ENCODE results near the gene DDI2.
"Not testable (repeated sequence)": the region's sequence is repeated elsewhere in the genome, so short reads cannot be mapped to it uniquely, and the experiment has no call there.

Gene DDI2

DNA sequence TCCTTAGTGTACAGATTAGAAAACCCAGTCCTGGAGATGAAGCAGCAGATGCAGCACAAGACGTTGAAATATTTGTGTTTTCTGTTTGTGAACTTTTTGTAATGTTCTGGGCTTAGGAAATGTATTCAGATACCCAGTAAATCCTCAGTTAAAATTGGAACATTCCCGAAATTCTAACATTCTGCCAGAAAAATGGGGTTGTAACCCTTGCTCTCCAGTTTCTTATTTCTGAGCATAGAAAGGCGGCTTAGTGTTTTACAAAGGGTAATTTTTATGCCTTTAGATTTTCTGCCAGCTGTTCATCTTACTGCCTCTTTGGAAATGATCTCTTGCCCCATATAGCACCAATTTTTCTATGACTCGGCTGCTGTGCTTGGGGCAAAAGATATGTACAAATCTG lies 20.6 kb downstream of the DDI2 start:
- no peak for DNase-seq

DNA sequence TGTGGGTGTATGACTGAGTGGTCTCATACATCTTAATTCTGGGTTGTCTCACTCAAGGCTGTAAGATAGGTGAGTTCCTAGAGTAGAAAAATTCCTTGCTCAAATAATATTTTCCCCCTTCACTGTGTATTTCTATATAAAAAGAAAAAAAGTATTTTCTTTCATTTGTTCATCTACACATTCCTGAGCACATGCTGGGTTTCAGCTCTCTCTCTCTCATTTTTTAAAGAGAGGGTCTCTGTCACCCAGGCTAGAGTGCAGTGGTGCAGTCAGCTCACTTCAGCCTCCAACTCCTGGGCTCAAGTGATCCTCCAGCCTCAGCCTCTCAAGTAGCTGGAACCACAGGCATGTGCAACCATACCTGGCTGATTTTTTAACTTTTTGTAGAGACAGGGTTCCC lies 22.0 kb downstream of the DDI2 start:
- no peak for DNase-seq

DNA sequence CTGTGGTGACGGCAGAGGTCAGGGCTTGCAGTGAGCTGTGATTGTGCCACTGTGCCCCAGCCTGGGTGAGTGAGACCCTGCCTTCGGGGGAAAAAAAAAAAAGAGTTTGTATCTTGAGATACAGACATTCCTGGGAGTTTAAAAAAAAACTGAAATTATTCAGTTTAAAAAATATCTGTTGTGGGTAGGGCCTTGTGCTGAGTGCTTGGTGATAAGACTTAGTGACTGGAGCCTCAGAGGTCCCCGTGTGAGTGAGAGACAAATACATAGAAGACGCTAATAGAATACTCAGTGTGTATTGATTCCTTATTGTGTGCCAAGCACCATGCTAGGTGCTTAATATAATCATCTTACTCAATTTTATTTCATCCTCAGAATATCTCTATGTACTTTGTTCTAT lies 22.7 kb downstream of the DDI2 start:
- DNase-seq, result no peak

DNA sequence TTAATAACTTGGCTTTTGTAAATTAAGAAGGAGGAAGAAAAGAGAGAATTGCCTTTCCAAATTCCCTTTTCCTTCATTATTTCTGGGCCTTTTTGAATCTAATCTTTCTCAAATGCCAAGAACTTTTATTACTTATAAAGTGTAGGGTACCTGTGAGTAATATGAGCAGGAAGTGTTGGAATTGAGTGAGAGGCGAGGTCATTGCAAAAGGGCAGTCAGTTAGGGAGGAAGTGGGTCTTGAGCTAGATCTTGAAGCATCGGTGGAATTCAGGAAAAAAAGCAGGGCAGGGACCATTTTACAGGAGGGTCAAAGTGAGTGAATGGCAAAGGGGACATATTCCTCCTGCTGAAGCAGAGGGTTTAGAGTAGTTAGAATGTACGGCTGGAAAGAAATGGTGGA lies 23.4 kb downstream of the DDI2 start:
- DNase-seq, result no peak

DNA sequence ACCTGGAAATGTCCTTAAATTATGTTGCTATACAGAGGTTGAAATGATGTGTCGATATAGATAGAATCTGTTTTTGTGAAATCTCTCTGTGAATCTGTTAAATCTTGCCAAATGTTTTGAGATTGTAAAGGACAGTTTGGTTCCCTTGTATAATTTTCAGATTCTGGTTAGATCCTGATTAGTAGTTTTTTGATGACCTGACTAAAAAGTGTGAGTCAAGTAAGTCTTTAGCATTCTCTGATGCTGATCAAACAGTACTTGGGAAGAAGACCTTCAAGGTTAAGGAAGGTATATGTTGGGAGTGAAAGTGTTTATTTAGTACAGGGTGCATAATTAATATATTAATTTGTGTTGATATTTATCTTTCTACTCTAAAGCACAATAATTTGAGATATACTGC lies 32.7 kb downstream of the DDI2 start:
- no peak for DNase-seq

DNA sequence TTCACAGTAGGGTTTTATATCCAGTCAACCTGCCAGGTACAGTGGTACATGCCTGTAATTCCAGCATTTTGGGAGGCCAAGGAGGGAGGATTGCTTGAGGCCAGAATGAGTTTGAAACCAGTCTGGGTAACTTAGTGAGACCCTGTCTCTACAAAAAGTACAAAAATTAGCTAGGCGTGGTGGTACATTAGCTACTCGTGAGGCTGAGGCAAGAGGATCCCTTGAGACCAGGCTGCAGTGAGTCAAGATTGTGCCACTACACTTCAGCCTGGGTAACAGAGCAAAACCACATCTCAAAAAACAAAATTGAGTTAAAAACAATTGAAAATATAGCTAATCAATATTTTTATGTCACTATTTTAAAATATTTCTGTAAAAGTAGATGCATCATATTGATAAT lies 33.2 kb downstream of the DDI2 start:
- no peak for DNase-seq

DNA sequence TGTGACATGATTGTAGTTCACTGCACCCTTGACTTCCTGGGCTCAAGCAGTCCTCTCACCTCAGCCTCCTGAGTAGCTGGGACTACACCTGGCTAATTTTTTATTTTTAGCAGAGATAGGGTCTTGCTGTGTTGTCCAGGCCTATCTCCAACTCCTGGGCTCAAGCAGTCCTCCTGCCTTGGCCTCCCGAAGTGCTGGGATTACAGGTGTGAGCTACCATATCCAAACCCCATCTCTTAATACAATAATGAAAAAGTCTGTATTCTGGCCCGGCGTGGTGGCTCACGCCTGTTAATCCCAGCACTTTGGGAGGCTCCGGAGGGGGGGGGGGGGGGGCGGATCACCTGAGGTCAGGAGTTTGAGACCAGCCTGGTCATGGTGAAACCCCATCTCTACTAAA lies 34.9 kb downstream of the DDI2 start:
- not testable (repeated sequence) for DNase-seq

DNA sequence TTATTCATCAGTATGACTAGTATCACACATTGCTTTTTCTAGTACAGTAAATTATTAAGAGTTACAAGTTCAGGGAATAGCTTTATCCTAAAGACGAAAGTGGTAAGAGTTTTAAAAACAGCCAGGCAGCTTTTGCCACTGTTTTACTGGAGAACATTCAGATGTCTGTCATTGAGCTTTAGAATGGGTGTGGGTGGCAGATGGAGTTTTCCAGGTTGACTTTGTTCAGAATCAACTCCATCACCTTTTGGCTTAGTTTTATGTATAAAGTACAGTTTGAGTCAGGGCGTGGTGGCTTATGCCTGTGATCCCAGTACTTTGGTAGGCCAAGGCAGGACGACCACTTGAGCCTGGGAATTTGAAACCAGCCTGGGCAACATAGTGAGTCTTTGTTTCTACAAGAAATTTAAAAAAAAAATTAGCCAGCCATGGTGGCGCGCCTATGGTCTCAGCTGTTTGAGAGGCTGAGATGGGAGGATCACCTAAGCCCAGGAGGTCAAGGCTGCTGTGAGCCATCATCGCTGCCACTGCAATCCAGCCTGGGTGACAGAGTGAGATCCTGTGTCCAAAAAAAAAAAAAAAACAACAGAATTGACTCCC lies 36.9 kb downstream of the DDI2 start:
- DNase-seq, result no peak

DNA sequence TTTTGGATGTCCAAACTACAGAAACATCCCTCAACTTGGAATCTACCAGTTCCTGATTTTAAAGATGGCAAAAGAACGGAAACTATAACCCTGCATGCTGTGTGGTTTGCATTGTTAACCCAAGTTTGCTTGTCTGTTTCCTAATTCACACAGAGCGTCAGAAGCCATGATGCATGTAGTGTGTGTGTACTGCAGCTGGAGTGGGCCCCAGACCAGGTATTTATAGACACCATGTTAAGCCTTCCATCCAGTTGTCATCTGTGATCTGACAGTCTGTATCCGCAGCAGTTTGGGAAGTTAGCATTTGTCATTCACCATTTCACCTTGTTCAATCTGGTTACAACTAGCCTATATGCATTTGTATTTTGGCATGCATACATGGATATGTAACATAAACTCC lies 39.2 kb downstream of the DDI2 start:
- DNase-seq, result no peak

DNA sequence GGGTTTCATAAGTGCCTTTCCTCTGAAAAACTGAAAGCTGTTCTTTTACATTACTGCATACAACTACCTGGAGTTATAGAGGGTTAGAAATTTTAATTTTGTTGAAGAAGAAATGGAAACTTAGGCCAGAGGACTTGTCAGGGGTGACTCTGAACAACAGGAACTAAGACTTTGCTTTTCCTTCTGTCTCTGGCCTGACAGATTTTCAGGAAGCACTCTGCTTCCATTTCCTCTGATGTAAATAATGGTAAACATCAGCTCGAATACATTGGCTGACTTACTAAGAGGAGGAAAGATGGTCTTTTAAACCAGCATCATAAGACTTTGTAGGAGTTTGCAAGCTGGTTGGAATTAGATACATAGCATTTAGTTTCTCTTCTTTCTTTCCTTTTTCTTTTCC lies 39.8 kb downstream of the DDI2 start:
- DNase-seq, result no peak

DNA sequence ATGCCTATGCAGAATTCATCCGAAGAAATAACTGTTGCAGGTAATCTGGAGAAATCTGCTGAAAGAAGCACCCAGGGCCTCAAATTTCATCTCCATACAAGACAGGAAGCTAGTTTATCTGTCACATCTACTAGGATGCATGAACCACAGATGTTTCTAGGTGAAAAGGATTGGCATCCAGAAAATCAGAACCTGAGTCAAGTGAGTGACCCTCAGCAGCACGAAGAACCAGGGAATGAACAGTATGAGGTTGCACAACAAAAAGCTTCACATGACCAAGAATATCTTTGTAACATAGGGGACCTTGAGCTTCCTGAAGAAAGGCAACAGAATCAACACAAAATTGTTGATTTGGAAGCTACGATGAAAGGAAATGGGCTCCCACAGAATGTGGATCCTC lies 42.9 kb downstream of the DDI2 start:
- DNase-seq, result no peak

DNA sequence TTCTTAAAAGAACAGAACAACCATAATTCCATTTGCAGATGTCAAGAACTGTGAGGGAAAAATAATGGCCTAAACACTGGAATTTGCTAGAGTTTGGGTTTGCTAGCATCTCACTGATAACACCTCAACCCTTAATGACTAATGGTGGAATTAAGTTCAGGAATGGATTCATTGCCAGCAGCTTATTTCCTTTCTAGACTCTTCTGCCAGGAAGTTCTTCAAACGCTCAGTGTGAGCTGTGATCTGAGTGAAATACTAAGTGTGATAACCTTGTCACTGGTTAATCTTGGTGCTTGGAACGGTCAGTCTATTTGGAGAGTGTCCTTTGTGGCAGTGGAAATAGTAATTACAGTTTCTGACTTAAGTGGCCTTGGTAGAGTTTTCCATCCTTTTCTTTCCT lies 45.2 kb downstream of the DDI2 start:
- DNase-seq, result no peak

DNA sequence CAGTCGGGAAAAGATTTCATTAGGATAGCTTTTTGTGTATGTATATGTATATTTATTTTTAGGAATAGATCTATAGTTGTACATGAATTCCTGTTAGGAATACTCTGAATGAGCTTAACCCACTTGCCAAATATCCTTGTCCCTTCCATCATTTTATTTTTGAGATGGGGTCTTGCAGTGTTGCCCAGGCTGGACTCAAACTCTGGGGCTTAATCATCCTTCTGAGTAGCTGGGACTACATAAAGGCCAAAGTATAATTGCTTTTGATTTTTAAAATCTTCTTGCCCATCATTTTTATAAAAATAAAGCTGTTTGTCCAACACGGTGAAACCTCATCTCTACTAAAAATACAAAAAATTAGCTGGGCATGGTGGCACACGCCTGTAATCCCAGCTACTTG lies 46.7 kb downstream of the DDI2 start:
- no peak for DNase-seq

DNA sequence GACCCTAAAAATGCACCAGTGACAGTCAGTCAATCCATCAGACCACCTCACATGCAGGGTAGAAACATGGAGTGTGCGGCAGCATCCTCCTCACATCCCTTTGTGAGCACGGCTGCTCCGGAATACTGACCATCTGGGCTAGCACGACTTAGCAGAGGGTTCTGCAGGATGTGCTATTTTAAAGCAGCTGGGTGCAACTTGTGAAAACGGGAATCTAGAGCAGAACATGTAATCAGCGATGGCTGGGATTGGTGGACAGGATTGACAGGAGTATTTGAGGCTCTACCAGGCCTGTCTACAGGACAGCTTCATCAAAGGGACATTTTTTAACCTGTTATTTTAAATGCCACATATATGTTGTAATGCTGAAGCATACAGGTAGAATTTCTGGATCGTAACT lies 50.1 kb downstream of the DDI2 start:
- no peak for DNase-seq

DNA sequence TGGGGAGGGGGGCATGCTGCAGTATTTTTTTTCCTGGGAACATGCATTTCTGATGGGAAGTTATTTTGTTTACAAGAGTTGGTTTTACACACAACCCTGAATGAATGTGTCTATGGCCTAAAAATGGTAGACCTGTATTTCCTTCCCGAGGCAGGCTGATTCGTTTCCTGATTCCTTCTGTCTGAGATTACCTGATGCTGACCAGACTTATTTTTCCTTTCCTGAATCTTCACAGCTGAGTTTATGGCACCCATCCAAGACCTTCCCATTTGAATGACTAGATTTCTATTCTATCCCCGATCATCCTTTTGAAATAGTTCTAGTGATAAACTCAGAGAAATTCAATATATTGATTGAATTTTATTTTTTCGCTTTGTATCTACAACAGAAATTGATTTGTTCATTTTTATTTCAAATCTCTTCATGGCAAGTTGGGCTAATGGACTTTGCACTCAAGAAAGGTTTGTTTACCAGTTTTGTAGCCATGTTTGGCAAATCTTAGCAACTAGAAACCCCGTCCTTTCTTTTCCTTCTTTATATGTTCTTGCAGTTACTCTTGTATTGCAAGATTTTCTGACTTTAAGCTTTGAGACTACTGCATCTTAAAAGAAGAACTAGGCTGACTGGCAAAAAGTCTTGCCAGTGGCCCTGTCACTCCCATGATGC lies 51.0 kb downstream of the DDI2 start:
- no peak for DNase-seq

DNA sequence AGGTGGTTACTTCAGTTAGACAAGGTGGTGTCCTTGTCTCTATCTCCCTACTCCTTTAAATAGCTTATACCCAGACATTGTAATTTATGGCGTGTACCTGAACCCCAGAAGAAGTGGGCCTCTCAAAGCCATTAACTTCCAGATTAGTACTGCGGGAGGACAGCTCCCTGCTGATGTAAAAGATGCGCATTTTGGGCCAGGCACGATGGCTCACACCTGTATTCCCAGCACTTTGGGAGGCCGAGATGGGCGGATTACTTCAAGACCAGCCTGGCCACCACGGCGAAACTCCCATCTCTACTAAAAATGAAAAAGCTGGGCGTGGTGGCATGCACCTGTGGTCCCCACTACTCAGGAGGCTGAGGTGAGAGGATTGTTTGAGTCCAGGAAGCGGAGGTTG lies 51.8 kb downstream of the DDI2 start:
- DNase-seq, result no peak

DNA sequence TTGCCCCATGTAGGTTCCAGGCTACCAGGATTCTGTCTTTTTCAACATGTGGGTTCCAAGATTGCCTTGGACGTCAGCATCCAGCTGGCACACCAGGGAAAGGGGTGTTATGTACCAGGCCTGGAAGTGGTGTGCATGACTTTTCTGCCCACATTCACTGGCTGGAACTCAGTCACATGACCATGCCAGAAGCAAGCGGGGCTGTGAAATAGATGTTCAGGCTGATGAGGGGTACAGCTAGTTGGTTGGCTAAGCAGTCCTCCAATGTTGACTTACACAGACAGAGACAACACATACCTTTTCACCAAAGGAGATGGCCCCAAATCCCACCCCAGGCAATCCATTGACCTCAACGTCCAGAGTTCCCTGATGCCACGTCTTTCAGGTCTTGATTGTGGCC lies 52.6 kb downstream of the DDI2 start:
- no peak for DNase-seq

DNA sequence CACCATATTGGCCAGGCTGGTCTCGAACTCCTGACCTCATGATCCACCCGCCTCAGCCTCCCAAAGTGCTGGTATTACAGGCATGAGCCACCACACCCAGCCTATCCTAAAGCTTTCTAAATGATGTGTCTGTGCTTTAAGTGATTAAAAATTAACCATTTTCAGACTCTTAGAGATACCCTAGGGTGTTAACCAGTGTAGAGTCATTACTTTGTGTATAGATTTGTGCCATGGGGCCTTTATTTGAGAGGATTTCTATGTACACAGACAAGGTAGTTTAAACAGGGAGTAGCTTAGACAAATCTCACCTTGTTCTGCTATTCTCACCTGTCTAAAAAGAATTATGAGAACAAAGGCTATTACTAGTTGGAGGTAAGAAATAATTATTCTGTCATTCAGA lies 54.2 kb downstream of the DDI2 start:
- DNase-seq, result no peak

DNA sequence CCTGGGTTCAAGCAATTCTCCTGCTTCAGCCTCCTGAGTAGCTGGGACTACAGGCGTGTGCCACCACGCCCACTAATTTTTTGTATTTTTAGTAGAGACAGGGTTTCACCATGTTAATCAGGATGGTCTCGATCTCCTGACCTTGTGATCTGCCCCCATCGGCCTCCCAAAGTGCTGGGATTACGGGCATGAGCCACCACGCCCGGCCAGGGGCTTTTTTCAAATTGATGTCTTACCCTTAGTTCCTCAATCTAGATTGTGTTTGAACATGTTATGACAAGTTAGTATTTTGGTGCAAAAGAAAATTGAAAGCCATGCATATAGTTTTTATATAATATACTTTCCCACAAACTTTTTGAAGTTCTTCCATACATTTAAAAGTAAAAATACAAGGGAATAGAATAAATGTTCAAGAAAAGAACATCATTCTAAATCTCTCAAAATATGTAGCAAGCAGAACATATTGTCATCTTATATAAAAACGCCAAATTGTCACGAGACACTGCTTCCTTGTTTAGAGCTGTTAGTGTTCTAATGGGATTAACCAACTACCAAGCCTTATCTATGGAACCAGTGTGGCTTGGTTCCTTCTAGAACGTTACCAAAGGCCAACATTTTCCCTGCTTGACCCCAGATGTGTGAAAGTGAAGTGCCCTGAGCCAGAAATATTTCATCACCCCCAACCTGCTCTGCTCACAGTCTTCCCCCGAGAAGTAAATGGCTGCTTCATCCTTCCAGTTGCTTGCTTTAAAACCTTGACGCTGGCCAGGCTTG lies 57.3 kb downstream of the DDI2 start:
- DNase-seq, result no peak

DNA sequence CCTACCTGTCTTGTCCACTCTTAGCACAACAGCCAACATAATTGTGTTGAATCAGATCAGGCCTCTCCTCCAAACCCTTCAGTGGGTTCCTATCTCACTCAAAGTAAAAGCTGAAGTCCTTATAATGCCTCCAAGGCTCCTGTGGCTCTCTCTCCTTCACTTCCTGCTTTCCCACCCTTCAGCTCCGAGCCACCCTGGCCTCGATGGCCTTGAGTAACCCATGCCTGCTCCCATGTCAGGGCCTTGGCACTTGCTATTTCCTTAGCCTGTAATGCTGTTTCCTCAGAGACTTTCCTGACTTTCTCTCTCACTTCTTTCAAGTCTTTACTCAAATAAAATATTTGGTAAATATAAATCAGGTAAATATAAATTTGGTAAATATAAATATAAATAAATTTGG lies 58.8 kb downstream of the DDI2 start:
- DNase-seq, result no peak

DNA sequence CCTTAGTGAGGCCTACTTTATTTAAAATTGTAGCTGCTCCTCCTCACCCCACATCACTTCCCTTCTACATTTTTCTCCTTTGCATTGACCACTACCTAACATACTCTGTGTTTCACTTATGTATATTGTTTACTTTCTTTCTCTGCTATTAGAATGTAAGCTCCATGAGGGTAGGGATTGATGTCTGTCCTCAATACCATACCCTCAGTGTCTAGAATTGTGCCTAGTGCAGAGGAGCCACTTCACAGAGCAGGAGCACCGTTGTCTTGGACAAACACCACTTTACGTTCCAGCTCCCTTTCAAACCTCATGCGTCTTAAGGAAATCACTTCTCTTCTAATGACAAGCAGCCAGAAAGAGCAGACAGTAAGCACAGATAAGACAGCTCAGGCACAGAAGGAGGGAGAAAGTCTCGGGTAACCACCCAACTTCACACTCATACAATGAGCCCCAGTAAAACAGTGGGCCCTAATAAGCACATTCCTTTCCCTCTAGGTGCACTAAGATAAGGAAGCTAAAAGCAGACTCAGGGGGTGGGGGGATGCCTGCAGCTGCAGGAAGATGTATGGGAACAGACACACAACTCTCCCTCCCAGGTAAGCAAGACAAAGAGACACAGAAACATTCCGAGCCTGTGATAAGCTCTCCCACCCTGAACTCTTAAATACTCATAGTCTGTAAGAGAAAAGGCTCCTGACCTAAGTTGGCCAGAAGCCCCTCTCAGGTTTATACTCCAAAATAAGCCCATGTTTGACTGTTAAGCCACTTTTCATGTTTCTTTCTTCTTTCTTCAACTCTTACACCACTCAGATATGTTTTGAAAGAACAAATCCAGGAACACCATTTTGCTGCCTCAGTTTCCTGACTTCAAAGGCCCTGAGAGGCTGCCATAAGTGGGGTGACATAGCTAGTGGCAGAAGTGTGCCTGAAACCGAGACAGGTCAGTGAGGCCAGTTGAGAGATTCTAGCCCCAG lies 59.7 kb downstream of the DDI2 start:
- DNase-seq, result no peak

DNA sequence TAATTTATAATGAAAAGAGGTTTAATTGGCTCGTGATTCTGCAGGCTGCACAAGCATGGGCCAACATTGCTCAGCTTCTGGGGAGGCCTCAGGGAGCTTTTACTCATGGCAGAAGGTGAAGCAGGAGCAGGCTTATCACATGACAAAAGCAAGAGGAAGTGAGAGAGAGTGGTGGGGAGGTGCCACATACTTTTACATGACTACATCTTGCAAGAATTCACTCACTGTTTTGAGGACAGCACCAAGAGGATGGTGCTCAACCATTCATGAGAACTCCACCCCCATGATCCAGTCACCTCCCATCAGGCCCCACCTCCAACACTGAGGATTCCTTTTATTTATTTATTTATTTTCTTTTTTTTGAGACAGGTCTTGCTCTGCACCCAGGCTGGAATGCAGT lies 61.3 kb downstream of the DDI2 start:
- DNase-seq, result peak; percentile 53

DNA sequence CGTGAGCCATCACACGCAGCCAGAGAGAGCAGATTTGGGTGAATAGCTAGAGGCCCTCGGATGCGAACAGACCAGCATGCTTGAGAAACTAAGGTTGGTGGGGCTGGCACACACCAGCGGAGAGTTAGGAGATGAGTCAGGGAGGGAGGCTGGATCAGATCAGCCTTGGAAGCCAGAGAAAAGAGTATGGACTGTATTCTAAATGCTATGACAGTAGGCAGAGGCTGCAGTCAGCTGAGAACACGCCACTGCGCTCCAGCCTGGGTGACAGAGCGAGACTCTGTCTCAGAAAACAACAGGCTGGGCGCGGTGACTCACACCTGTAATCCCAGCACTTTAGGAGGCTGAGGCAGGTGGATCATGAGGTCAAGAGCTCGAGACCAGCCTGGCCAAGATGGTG lies 62.9 kb downstream of the DDI2 start:
- peak; percentile 16 for DNase-seq

All from activated CD4-positive, alpha-beta T cell treated with anti-CD3 and anti-CD28 coated beads, Interleukin-10, Interleukin-2, amounts not matched to agents 100 ng/mL and 50 ng/mL, durations not matched to agents 16 hours and 8 hours (primary cell).